Measurements from ENCODE around the gene INTU.
"Not testable (repeated sequence)": the region's sequence is repeated elsewhere in the genome, so short reads cannot be mapped to it uniquely, and the experiment has no call there.

INTU gene

DNA sequence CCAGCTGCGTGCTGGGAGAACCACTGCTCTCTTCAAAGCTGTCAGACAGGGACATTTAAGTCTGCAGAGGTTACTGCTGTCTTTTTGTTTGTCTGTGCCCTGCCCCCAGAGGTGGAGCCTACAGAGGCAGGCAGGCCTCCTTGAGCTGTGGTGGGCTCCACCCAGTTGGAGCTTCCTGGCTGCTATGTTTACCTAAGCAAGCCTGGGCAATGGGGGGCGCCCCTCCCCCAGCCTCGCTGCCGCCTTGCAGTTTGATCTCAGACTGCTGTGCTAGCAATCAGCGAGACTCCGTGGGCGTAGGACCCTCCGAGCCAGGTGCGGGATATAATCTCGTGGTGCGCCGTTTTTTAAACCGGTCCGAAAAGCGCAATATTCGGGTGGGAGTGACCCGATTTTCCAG lies 22.8 kb downstream of the INTU start:
- H3K27ac ChIP-seq (ENCODE audit: low read length, poor library complexity, severe bottlenecking); H3K27me3 ChIP-seq (ENCODE audit: control insufficient read depth in 1 of 2, insufficient read depth in 1 of 2, low read length in 2 of 2); H3K4me3 ChIP-seq (ENCODE audit: insufficient read depth in 1 of 2, low read depth in 1 of 2, low read length in 2 of 2); H3K23ac ChIP-seq (ENCODE audit: low read length in 2 of 2); H2AFZ ChIP-seq (ENCODE audit: low read depth, low read length); H4K91ac ChIP-seq (ENCODE audit: low read length); H3K4me1 ChIP-seq (ENCODE audit: control insufficient read depth, insufficient read depth, low read depth, low read length); H3K14ac ChIP-seq (ENCODE audit: low read length in 2 of 2); H3K4ac ChIP-seq (ENCODE audit: low read depth in 1 of 2, low read length in 2 of 2); H3K4me2 ChIP-seq (ENCODE audit: low read length, poor library complexity, severe bottlenecking); H3K79me1 ChIP-seq (replicated peaks; ENCODE audit: low read length, poor library complexity, severe bottlenecking); H4K8ac ChIP-seq (ENCODE audit: low read length); H3K9ac ChIP-seq (ENCODE audit: low read length); H3K9me3 ChIP-seq (ENCODE audit: control insufficient read depth, low read length); DNase-seq; H2BK15ac ChIP-seq (ENCODE audit: low read depth, poor library complexity, severe bottlenecking); H2BK120ac ChIP-seq (ENCODE audit: low read depth, low read length); H3K18ac ChIP-seq (ENCODE audit: low read depth in 1 of 2, low read length in 2 of 2); H2BK12ac ChIP-seq (ENCODE audit: low read length in 2 of 2); H3K36me3 ChIP-seq (ENCODE audit: control insufficient read depth in 1 of 2, insufficient read depth in 2 of 2, low read depth in 1 of 2, low read length in 2 of 2); H2BK5ac ChIP-seq (ENCODE audit: low read depth, low read length, poor library complexity, severe bottlenecking); H2AK5ac ChIP-seq (ENCODE audit: low read length, severe bottlenecking): not testable (repeated sequence)
- 83% methylated on average over 6 of the region's 17 CpGs for WGBS

DNA sequence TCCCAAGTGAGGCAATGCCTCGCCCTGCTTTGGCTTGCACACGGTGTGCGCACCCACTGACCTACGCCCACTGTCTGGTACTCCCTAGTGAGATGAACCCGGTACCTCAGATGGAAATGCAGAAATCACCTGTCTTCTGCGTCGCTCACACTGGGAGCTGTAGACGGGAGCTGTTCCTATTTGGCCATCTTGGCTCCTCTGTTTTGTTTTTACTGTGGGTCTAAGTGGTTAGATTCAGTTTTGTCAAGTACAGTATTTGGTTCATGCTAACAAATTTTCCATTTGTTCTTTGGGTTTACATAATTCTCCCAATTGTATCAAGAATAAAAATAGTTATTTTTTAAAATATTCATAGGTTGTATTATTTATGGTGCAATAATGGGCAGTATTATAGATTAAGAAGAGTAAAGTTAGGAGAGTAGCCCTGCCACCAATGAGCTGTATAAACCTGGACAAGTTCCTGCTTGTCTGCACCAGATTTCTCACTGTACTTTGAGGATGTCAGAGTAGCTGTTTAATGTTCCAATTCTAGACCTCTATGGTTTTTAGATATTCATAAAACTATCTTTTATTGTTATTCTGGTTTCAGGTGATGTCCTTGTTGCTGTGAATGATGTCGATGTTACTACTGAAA lies 23.4 kb downstream of the INTU start:
- Histone ChIP-seq H2BK120ac (ENCODE audit: low read depth, low read length) (no peak overlapping the region), H3K4me2 (ENCODE audit: low read length, poor library complexity, severe bottlenecking) (no peak overlapping the region), H2AK5ac (ENCODE audit: low read length, severe bottlenecking) (no peak overlapping the region), H4K91ac (ENCODE audit: low read length) (no peak overlapping the region), H2BK15ac (ENCODE audit: low read depth, poor library complexity, severe bottlenecking) (no peak overlapping the region), H3K36me3 (ENCODE audit: control insufficient read depth in 1 of 2, insufficient read depth in 2 of 2, low read depth in 1 of 2, low read length in 2 of 2) (no peaks in the 10 kb centered on the region), H3K4ac (ENCODE audit: low read depth in 1 of 2, low read length in 2 of 2) (no peak overlapping the region), H3K4me3 (ENCODE audit: insufficient read depth in 1 of 2, low read depth in 1 of 2, low read length in 2 of 2) (no peak overlapping the region), H3K4me1 (ENCODE audit: control insufficient read depth, insufficient read depth, low read depth, low read length) (no peaks in the 10 kb centered on the region), H3K23ac (ENCODE audit: low read length in 2 of 2) (no peak overlapping the region), H3K18ac (ENCODE audit: low read depth in 1 of 2, low read length in 2 of 2) (no peak overlapping the region), H2AFZ (ENCODE audit: low read depth, low read length) (no peak overlapping the region), H3K9me3 (ENCODE audit: control insufficient read depth, low read length) (no peaks in the 10 kb centered on the region), H3K79me1 (replicated peaks; ENCODE audit: low read length, poor library complexity, severe bottlenecking) (peaks cover 6% of the 10 kb centered on the region), H3K27me3 (ENCODE audit: control insufficient read depth in 1 of 2, insufficient read depth in 1 of 2, low read length in 2 of 2) (no peaks in the 10 kb centered on the region), H3K27ac (ENCODE audit: low read length, poor library complexity, severe bottlenecking) (no peak overlapping the region), H2BK5ac (ENCODE audit: low read depth, low read length, poor library complexity, severe bottlenecking) (no peak overlapping the region), H3K9ac (ENCODE audit: low read length) (no peak overlapping the region), H4K8ac (ENCODE audit: low read length) (no peak overlapping the region), H3K14ac (ENCODE audit: low read length in 2 of 2) (no peak overlapping the region), H2BK12ac (ENCODE audit: low read length in 2 of 2) (no peak overlapping the region)
- DNase-seq, result no peak
- WGBS, result 93% methylated on average over 5 of the region's 9 CpGs

DNA sequence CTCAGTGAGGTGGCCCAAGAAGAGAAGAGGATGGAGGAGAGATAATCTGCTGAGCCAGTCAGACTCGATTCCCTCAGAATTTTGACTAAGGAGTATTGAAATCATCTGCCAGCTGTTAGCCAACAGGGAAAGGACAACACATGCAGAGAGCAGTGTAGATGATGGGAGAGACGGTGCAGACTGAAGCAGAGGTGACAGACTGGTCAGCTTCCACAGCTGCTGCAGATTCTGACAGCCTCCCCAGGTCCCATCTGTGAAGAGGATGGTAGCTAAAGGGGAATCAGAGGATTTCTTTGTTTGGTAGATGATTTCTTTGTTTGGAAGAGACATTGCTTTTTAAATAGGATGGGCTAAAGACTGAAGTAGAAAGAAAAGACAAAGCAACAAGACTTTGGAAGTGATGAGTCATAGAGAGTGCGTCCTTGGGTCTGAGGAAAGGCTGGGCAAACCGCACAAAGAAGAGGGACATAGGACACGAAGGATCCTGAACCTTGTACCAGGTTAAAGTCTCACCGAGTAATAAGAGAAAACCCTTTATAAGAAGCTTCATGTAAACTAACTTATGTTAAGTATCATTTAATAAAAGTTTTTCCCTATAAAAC lies 27.6 kb downstream of the INTU start:
- H3K9me3 ChIP-seq (ENCODE audit: control insufficient read depth, low read length), result no peaks in the 10 kb centered on the region
- H2BK12ac ChIP-seq (ENCODE audit: low read length in 2 of 2), result no peak overlapping the region
- no peaks in the 10 kb centered on the region for H3K4me1 ChIP-seq (ENCODE audit: control insufficient read depth, insufficient read depth, low read depth, low read length)
- H3K4me2 ChIP-seq (ENCODE audit: low read length, poor library complexity, severe bottlenecking), result no peak overlapping the region
- H4K8ac ChIP-seq (ENCODE audit: low read length), result no peak overlapping the region
- no peak overlapping the region for H3K18ac ChIP-seq (ENCODE audit: low read depth in 1 of 2, low read length in 2 of 2)
- no peaks in the 10 kb centered on the region for H3K27me3 ChIP-seq (ENCODE audit: control insufficient read depth in 1 of 2, insufficient read depth in 1 of 2, low read length in 2 of 2)
- peaks cover 14% of the 10 kb centered on the region for H3K79me1 ChIP-seq (replicated peaks; ENCODE audit: low read length, poor library complexity, severe bottlenecking)
- H2BK15ac ChIP-seq (ENCODE audit: low read depth, poor library complexity, severe bottlenecking), result no peak overlapping the region
- H2AK5ac ChIP-seq (ENCODE audit: low read length, severe bottlenecking), result no peak overlapping the region
- H3K14ac ChIP-seq (ENCODE audit: low read length in 2 of 2), result no peak overlapping the region
- no peak overlapping the region for H2BK5ac ChIP-seq (ENCODE audit: low read depth, low read length, poor library complexity, severe bottlenecking)
- H3K27ac ChIP-seq (ENCODE audit: low read length, poor library complexity, severe bottlenecking), result no peak overlapping the region
- H3K4ac ChIP-seq (ENCODE audit: low read depth in 1 of 2, low read length in 2 of 2), result no peak overlapping the region
- no peak overlapping the region for H2AFZ ChIP-seq (ENCODE audit: low read depth, low read length)
- H4K91ac ChIP-seq (ENCODE audit: low read length), result no peak overlapping the region
- no peak overlapping the region for H3K4me3 ChIP-seq (ENCODE audit: insufficient read depth in 1 of 2, low read depth in 1 of 2, low read length in 2 of 2)
- no peak overlapping the region for H3K9ac ChIP-seq (ENCODE audit: low read length)
- over 99% methylated on average over 3 of the region's 6 CpGs for WGBS
- H2BK120ac ChIP-seq (ENCODE audit: low read depth, low read length), result no peak overlapping the region
- H3K36me3 ChIP-seq (ENCODE audit: control insufficient read depth in 1 of 2, insufficient read depth in 2 of 2, low read depth in 1 of 2, low read length in 2 of 2), result no peaks in the 10 kb centered on the region
- DNase-seq, result no peak
- no peak overlapping the region for H3K23ac ChIP-seq (ENCODE audit: low read length in 2 of 2)

DNA sequence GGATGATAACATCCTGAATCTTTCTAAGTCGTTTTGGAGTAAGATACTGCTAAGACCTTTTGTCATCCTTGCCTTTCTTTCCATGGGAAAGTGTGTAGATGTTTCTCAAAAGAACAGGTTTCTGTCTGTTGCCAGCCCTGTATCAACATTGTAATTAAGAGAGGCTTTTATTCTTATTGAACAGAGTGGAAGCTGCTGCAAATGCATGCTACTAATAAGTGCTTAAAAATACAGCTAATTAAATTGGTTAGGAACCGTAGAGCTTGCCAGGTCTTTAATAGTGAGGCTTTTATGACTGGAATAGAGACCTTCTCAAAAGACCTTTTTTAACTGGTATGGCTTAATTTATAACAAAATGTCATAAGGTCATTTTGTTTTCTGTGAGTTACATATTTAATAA lies 34.4 kb downstream of the INTU start:
- peaks cover 7% of the 10 kb centered on the region for H3K79me1 ChIP-seq (replicated peaks; ENCODE audit: low read length, poor library complexity, severe bottlenecking)
- no peak overlapping the region for H4K8ac ChIP-seq (ENCODE audit: low read length)
- WGBS, result 94% methylated on average over 2 of the region's 2 CpGs
- H2BK5ac ChIP-seq (ENCODE audit: low read depth, low read length, poor library complexity, severe bottlenecking), result no peak overlapping the region
- no peak overlapping the region for H3K4me3 ChIP-seq (ENCODE audit: insufficient read depth in 1 of 2, low read depth in 1 of 2, low read length in 2 of 2)
- H3K18ac ChIP-seq (ENCODE audit: low read depth in 1 of 2, low read length in 2 of 2), result no peak overlapping the region
- no peak overlapping the region for H3K4me2 ChIP-seq (ENCODE audit: low read length, poor library complexity, severe bottlenecking)
- no peak overlapping the region for H3K27ac ChIP-seq (ENCODE audit: low read length, poor library complexity, severe bottlenecking)
- no peak overlapping the region for H2BK120ac ChIP-seq (ENCODE audit: low read depth, low read length)
- H3K9me3 ChIP-seq (ENCODE audit: control insufficient read depth, low read length), result no peaks in the 10 kb centered on the region
- no peak overlapping the region for H3K4ac ChIP-seq (ENCODE audit: low read depth in 1 of 2, low read length in 2 of 2)
- H2AFZ ChIP-seq (ENCODE audit: low read depth, low read length), result no peak overlapping the region
- H3K27me3 ChIP-seq (ENCODE audit: control insufficient read depth in 1 of 2, insufficient read depth in 1 of 2, low read length in 2 of 2), result no peaks in the 10 kb centered on the region
- no peaks in the 10 kb centered on the region for H3K4me1 ChIP-seq (ENCODE audit: control insufficient read depth, insufficient read depth, low read depth, low read length)
- H3K36me3 ChIP-seq (ENCODE audit: control insufficient read depth in 1 of 2, insufficient read depth in 2 of 2, low read depth in 1 of 2, low read length in 2 of 2), result no peaks in the 10 kb centered on the region
- no peak for DNase-seq
- no peak overlapping the region for H3K23ac ChIP-seq (ENCODE audit: low read length in 2 of 2)
- H4K91ac ChIP-seq (ENCODE audit: low read length), result no peak overlapping the region
- H3K14ac ChIP-seq (ENCODE audit: low read length in 2 of 2), result no peak overlapping the region
- no peak overlapping the region for H2BK15ac ChIP-seq (ENCODE audit: low read depth, poor library complexity, severe bottlenecking)
- no peak overlapping the region for H2BK12ac ChIP-seq (ENCODE audit: low read length in 2 of 2)
- no peak overlapping the region for H2AK5ac ChIP-seq (ENCODE audit: low read length, severe bottlenecking)
- no peak overlapping the region for H3K9ac ChIP-seq (ENCODE audit: low read length)
